Measurements from ENCODE around the gene PPHLN1. TPM values are rescaled to one million over a fixed set of nuclear protein-coding genes. Genes with fewer than 3 reads are reported as not detected.

The PPHLN1 gene
- total RNA-seq, 1 donor from 2014 or later, result 74.9 TPM

DNA sequence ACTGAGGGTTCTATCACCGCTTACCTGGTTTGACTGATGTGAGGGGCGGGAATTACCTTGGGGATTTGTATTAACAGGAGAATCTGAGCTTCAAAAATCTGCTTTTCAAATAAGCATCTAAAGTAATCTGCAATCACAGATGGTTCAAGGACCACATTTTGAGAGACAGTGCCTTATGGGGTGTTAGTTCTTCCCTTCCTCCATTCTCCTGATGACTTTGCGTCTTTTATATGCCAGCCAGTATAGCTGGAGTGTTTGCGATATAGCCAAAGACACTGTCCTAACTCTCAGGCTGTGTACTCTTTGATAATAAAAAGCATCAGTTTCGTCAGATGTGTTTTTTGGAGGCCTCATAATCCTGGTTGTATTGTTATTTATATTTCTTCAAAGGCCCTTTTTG, 39.5 kb downstream of the PPHLN1 start:
- TF ChIP-seq, protein P1, sequence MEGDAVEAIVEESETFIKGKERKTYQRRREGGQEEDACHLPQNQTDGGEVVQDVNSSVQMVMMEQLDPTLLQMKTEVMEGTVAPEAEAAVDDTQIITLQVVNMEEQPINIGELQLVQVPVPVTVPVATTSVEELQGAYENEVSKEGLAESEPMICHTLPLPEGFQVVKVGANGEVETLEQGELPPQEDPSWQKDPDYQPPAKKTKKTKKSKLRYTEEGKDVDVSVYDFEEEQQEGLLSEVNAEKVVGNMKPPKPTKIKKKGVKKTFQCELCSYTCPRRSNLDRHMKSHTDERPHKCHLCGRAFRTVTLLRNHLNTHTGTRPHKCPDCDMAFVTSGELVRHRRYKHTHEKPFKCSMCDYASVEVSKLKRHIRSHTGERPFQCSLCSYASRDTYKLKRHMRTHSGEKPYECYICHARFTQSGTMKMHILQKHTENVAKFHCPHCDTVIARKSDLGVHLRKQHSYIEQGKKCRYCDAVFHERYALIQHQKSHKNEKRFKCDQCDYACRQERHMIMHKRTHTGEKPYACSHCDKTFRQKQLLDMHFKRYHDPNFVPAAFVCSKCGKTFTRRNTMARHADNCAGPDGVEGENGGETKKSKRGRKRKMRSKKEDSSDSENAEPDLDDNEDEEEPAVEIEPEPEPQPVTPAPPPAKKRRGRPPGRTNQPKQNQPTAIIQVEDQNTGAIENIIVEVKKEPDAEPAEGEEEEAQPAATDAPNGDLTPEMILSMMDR (IDR thresholded peaks at IDR 0.05; ENCODE audit: unreplicated experiment), result no peak
- H3K36me3 Mint-ChIP-seq, result peaks cover 17% of the 10 kb centered on the region
- no peaks in the 10 kb centered on the region for H3K27me3 Mint-ChIP-seq (ENCODE audit: low read depth)
- H3K9me3 Mint-ChIP-seq, result no peaks in the 10 kb centered on the region
- peaks cover 15% of the 10 kb centered on the region for H3K4me1 Mint-ChIP-seq
- DNase-seq (ENCODE audit: low spot score in 2 of 2, unreplicated experiment in 2 of 2), result no peak
- H3K4me3 Mint-ChIP-seq, result no peak overlapping the region
- H3K27ac Mint-ChIP-seq, result no peak overlapping the region

DNA sequence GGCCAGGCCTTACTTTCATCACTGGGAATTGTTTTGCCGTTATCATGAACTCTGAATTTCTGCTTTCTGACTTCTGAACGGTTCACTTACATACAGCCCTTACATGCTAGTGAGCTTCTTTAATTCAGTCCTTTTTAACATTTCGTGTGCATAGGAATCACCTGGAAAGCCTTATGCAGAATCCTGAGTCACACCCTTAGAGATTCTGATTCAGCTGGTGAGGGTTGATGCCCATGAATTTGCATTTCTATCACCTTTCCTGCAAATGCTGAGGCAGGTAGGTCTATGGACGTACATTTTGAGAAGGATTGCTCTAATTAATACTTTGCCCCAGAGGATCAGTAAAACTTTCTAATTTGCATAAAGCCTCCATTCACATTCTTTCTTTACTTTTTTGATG, 44.0 kb downstream of the PPHLN1 start:
- Mint-ChIP-seq H3K27me3 (ENCODE audit: low read depth) (no peaks in the 10 kb centered on the region), H3K4me3 (no peak overlapping the region), H3K9me3 (no peaks in the 10 kb centered on the region), H3K4me1 (peaks cover 10% of the 10 kb centered on the region), H3K36me3 (peaks cover 6% of the 10 kb centered on the region), H3K27ac (no peak overlapping the region)
- no peak for DNase-seq (ENCODE audit: low spot score in 2 of 2, unreplicated experiment in 2 of 2)
- TF ChIP-seq, protein P1 (IDR thresholded peaks at IDR 0.05; ENCODE audit: unreplicated experiment), result no peak

DNA sequence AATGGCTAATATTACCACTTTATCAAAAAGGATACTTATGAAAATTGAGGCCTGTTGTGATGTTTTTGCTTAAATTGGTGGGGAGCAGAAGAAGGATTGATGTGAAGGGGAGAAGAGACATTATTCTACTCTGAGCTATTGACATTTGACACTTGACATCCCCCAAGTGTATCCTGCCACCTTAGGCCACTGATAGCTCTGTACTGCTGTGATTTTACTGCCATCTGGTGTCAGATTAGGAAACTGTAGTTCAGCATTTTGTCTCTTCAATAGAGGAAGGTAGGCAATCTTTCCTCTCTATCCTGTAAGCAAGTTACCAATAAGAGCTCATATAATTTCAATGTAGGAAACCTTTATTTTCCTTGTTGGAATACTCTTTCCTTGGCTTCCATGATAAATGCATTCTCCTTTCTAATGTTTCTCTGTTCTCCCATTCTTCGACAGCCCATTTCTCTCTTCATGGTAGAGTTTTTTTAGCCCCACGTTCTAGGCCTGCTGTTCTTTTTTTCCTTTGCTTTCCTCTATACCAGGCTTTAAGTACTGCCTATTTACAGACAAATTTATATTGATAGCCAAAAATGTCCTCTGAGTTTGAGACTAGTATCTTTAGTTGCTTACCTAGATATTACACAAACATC, 46.3 kb downstream of the PPHLN1 start:
- peaks cover 4% of the 10 kb centered on the region for H3K4me1 Mint-ChIP-seq
- H3K4me3 Mint-ChIP-seq, result no peak overlapping the region
- no peak for DNase-seq (ENCODE audit: low spot score in 2 of 2, unreplicated experiment in 2 of 2)
- no peaks in the 10 kb centered on the region for H3K27me3 Mint-ChIP-seq (ENCODE audit: low read depth)
- no peak overlapping the region for H3K27ac Mint-ChIP-seq
- peaks cover 14% of the 10 kb centered on the region for H3K36me3 Mint-ChIP-seq
- no peaks in the 10 kb centered on the region for H3K9me3 Mint-ChIP-seq
- TF ChIP-seq, protein P1 (IDR thresholded peaks at IDR 0.05; ENCODE audit: unreplicated experiment), result peak; percentile 54

DNA sequence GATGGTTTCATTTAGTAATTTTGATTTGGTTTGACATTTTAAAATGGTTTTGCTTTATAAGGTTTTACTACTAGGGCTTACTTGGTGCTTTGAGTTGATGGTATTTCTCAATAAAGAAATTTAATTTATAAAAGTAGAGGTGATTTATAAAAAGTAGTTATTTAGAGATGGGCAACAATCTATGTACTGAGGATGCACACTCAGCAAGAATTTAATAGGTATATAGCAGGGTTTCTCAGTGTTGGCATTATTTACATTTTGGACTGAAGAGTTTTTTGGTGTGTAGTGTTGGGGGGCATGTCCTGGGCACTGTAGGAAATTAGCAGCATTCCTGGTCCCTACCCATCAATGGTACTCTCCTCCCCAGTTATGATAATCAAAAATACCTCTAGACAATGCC, 47.7 kb downstream of the PPHLN1 start:
- Mint-ChIP-seq H3K4me1 (peaks cover 4% of the 10 kb centered on the region), H3K36me3 (peaks cover 16% of the 10 kb centered on the region), H3K9me3 (no peaks in the 10 kb centered on the region), H3K27me3 (ENCODE audit: low read depth) (no peaks in the 10 kb centered on the region), H3K4me3 (no peak overlapping the region), H3K27ac (no peak overlapping the region)
- no peak for DNase-seq (ENCODE audit: low spot score in 2 of 2, unreplicated experiment in 2 of 2)
- TF ChIP-seq, protein P1 (IDR thresholded peaks at IDR 0.05; ENCODE audit: unreplicated experiment), result no peak

DNA sequence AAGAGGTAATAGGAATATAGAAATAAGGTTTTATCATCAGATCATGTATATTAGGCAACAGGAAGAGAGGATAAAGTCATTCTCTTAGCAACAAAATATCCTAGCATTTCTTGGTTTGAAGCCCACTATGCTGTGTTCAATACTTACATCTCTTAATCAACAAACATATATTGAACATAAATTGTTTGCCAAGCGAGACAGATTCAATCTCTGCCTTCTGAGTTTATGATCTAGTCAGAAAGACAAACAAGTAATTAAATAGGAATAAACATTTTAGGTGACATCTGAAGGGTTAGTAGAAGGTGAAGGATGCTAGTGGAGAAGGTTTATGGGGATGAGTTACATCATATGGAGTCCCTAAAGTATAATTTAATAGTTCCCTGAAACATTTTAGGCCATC, 54.8 kb downstream of the PPHLN1 start:
- no peaks in the 10 kb centered on the region for H3K27me3 Mint-ChIP-seq (ENCODE audit: low read depth)
- no peak for DNase-seq (ENCODE audit: low spot score in 2 of 2, unreplicated experiment in 2 of 2)
- no peak overlapping the region for H3K4me3 Mint-ChIP-seq
- TF ChIP-seq, protein P1 (IDR thresholded peaks at IDR 0.05; ENCODE audit: unreplicated experiment), result no peak
- no peak overlapping the region for H3K27ac Mint-ChIP-seq
- peaks cover 35% of the 10 kb centered on the region for H3K36me3 Mint-ChIP-seq
- H3K9me3 Mint-ChIP-seq, result no peaks in the 10 kb centered on the region
- peaks cover 43% of the 10 kb centered on the region for H3K4me1 Mint-ChIP-seq
